Nephron progenitor cell (in vitro differentiated cells): ENCODE data around the gene DACH2.

ENCODE experiments used
- DNase-seq: peaks from one replicate; pipeline ENCODE4 v3.0.0; 2021
- H3K27ac Mint-ChIP-seq: 2 replicates; pipeline ENCODE4 v1.8.0; 2021; ENCODE audit warnings: mild to moderate bottlenecking, moderate library complexity, mixed read lengths
- H3K27me3 Mint-ChIP-seq: 2 replicates; pipeline ENCODE4 v1.8.0; 2021; ENCODE audit warnings: mild to moderate bottlenecking, low read depth, mixed read lengths; ENCODE audit not compliant: poor library complexity
- H3K36me3 Mint-ChIP-seq: 2 replicates; pipeline ENCODE4 v1.8.0; 2021; ENCODE audit warnings: low read depth, mixed read lengths
- H3K4me1 Mint-ChIP-seq: 2 replicates; pipeline ENCODE4 v1.8.0; 2021; ENCODE audit warnings: mixed read lengths
- H3K4me3 Mint-ChIP-seq: 2 replicates; pipeline ENCODE4 v1.8.0; 2021; ENCODE audit warnings: mild to moderate bottlenecking, moderate library complexity, mixed read lengths
- H3K9me3 Mint-ChIP-seq: 2 replicates; pipeline ENCODE4 v1.8.0; 2021; ENCODE audit warnings: mild to moderate bottlenecking, moderate library complexity, mixed read lengths
- CTCF ChIP-seq: fragments of 200-600 bp; sonication (generic); IDR thresholded peaks from 2 replicates; pipeline ENCODE4 v1.5.0; 2021; ENCODE audit warnings: antibody characterized with exemption

The DACH2 gene

DNA sequence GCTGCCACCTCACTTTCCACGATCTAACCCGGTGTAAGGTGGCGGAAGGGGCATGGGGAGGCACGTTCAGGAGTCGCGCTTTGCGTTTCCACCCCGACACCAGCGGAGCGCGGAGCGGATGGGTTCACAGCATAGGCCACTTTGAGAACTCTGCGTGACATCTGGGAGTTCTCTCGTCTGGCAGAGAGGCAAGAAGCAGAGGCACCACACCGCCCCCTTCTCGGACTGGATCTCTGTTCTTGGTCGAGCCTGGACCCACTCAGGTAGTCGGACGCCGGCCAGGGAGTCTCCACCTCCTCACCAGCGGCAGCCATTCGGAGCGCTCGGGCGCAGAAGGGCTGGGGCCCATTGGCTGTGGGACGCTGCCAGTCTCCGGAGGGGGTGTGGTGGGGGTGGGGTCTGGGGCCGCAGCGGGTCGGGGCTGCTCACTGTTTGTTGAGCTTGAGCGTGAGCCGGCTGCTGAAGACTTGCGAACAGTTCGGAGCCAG is at the start of gene DACH2:
TSS of gene DACH2 (plus strand) at position 428 of the 488 bp plus-strand sequence.
- no peaks in the 10 kb centered on the region for H3K36me3 Mint-ChIP-seq
- peak within 1 kb of the TSS; percentile 92 for H3K27ac Mint-ChIP-seq
- H3K4me1 Mint-ChIP-seq = peaks cover 31% of the 10 kb centered on the region
- TF ChIP-seq CTCF = no peak
- peak; percentile 90 for DNase-seq
- H3K9me3 Mint-ChIP-seq = peaks cover 3% of the 10 kb centered on the region
- peaks cover 56% of the 10 kb centered on the region for H3K27me3 Mint-ChIP-seq
- H3K4me3 Mint-ChIP-seq = peak within 1 kb of the TSS; percentile 99

DNA sequence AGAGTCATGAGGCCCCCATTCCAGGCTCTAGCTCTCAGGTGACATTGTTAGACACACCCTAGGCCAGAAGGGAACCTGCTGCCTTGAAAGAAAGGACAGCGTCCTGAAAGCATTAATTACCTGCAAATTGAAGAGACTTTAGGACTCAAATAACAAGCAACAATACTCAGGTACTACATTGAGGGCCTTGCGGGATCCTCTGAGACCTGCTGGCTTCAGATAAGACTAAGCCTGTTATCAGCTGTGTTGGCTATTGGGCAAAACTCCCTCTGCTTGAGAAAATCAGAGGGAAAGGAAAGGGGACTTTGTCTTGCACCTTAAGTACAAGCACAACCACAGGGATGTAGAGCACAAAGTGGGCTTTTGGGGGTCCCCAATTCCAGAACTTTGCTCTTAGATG is 45.9 kb upstream of the DACH2 start:
- no peak for DNase-seq
- Mint-ChIP-seq H3K36me3 (no peaks in the 10 kb centered on the region), H3K4me1 (no peaks in the 10 kb centered on the region), H3K4me3 (no peak overlapping the region), H3K27ac (no peak overlapping the region), H3K27me3 (peaks cover 8% of the 10 kb centered on the region), H3K9me3 (peaks cover 11% of the 10 kb centered on the region)
- TF ChIP-seq CTCF = no peak

DNA sequence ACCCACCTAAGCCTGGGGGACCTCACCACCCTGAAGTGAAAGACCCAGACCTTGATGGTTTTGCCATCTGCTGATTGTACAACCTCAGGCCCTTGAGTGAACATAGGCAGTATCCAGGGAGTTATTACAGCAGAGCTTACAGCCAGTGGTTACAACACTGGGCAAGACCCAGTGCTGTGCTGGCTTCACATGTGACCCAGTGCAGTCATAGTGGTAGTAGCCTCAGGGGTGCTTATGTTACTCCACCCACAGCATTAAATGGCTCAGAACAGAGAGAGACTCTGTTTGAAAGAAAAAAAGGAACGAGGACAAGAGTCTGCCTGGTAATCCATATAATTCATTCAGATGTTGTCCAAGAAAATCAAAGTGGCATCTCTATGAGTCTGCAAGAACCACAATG is 45.2 kb upstream of the DACH2 start:
- H3K36me3 Mint-ChIP-seq = no peaks in the 10 kb centered on the region
- H3K4me1 Mint-ChIP-seq = no peaks in the 10 kb centered on the region
- no peak overlapping the region for H3K27ac Mint-ChIP-seq
- no peak overlapping the region for H3K4me3 Mint-ChIP-seq
- H3K27me3 Mint-ChIP-seq = peaks cover 8% of the 10 kb centered on the region
- peaks cover 15% of the 10 kb centered on the region for H3K9me3 Mint-ChIP-seq
- DNase-seq = no peak
- no peak for TF ChIP-seq CTCF

GRCh38 chrX:86104526-86104925 is 43.7 kb upstream of the DACH2 start:
- TF ChIP-seq CTCF = no peak
- H3K36me3 Mint-ChIP-seq = no peaks in the 10 kb centered on the region
- no peak for DNase-seq
- H3K4me1 Mint-ChIP-seq = no peaks in the 10 kb centered on the region
- peaks cover 22% of the 10 kb centered on the region for H3K9me3 Mint-ChIP-seq
- no peak overlapping the region for H3K27ac Mint-ChIP-seq
- H3K4me3 Mint-ChIP-seq = no peak overlapping the region
- peaks cover 8% of the 10 kb centered on the region for H3K27me3 Mint-ChIP-seq

- no peaks in the 10 kb centered on the region for H3K27me3 Mint-ChIP-seq
- H3K4me3 Mint-ChIP-seq = no peak overlapping the region
- no peaks in the 10 kb centered on the region for H3K4me1 Mint-ChIP-seq
- no peak overlapping the region for H3K27ac Mint-ChIP-seq
- peak; percentile 4 for DNase-seq
- TF ChIP-seq CTCF = no peak
- H3K9me3 Mint-ChIP-seq = peaks cover 63% of the 10 kb centered on the region
- peaks cover 5% of the 10 kb centered on the region for H3K36me3 Mint-ChIP-seq
Observed at GRCh38 chrX:86121916-86122315, 26.3 kb upstream of the DACH2 start.

- Mint-ChIP-seq H3K4me1 (peaks cover 5% of the 10 kb centered on the region), H3K4me3 (no peak overlapping the region), H3K9me3 (no peaks in the 10 kb centered on the region), H3K27me3 (peaks cover under 1% of the 10 kb centered on the region), H3K36me3 (no peaks in the 10 kb centered on the region), H3K27ac (no peak overlapping the region)
- no peak for DNase-seq
- TF ChIP-seq CTCF = peak; percentile 62
Observed at GRCh38 chrX:86133761-86134160, 14.5 kb upstream of the DACH2 start.
